Measurements from ENCODE around the gene DCAF6. TPM values are rescaled to one million over a fixed set of nuclear protein-coding genes. Genes with fewer than 3 reads are reported as not detected.

DCAF6 gene
- total and polyA plus RNA-seq, 2 experiments from 2014 or later: 52.0 to 92.7 TPM

DNA sequence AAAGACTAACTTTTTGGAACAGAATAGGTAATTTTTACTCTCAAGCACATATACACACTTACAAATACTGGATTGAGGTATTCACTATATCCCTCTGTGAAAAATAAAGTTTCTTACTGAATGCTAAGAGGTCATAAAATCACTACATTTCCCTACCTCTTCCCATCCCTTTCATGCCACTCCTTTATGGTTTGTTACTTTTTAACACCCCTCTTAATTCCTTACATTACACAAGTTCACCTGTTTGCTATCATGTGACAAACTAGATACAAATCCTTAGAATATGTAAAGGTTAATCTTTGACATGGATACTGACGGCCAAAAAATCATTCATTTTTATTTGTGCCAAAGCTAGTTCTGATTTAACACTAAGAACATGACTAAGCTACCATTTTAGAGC, 6.8 kb upstream of the DCAF6 start:
- H3K4me1 ChIP-seq (ENCODE audit: low read depth): peaks cover 10% of the 10 kb centered on the region
- no peaks in the 10 kb centered on the region for H3K27me3 ChIP-seq
- H3K27ac ChIP-seq: no peak overlapping the region
- no peaks in the 10 kb centered on the region for H3K36me3 ChIP-seq
- TF ChIP-seq CTCF (IDR thresholded peaks at IDR 0.05; ENCODE audit: low read depth, low read length): no peak
- DNase-seq (ENCODE audit: low read depth in 1 of 2, low spot score in 1 of 2): no peak
- no peak overlapping the region for H3K4me3 ChIP-seq
- no peaks in the 10 kb centered on the region for H3K9me3 ChIP-seq (ENCODE audit: low read depth)

DNA sequence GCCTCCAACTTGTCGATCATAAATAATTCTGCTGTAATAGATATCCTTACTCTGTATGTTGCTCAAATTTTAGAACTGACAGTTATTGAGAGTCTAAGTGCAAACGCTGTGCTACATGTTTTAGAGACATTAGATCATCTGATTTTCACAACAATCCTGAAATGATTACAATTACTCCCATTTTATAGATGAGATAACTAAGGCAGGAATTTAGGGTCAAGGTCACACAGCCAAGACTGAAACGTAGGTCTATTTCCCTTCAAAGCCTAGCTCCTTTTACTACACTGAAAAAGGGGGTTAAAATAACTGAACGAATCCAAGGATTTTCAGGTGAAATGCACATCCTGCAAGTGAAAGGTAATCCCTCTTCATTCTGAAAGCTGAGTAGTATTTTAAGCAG, 2.7 kb upstream of the DCAF6 start:
- Histone ChIP-seq H3K27ac (peak overlapping the region; percentile 91), H3K4me1 (ENCODE audit: low read depth) (peaks cover 11% of the 10 kb centered on the region), H3K4me3 (peak overlapping the region; percentile 97), H3K9me3 (ENCODE audit: low read depth) (no peaks in the 10 kb centered on the region), H3K27me3 (no peaks in the 10 kb centered on the region), H3K36me3 (no peaks in the 10 kb centered on the region)
- DNase-seq (ENCODE audit: low read depth in 1 of 2, low spot score in 1 of 2): no peak
- TF ChIP-seq CTCF (IDR thresholded peaks at IDR 0.05; ENCODE audit: low read depth, low read length): no peak

DNA sequence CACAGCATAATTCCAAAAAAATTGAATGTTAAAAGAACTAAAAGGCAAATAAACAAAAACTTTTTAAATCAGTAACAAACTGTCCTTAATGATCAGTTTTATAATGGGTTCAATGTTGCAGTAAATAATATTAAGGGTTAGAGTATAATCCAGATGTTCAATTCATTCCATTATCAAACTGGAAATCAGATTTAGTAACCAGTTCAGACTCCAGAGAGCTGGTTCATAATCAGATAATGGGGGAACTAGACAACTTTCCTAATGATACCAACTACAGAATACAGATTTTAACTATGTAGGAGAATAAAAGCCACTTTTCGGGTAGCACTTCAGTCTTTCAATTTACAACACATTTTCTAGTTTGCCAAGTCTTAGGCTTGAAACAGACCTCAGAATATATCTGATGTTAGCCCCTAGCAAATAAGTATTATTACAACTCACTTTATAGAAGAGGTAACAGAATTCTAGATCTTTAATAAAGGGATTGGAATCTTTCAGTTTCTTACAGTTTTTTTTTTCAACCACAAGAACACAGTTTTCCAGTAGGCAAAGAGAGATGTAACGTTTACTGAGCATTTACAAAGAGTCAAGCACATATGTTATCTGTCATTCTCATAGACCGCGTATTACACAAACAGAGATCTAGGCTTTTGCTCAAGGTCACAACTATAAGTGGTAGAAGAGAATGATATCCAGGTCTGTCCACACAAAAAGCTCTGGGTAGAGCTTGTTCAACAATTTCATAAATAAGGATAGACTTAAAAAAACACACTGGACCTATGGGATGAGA, 1.9 kb upstream of the DCAF6 start:
- peak; percentile 25 to 48 for DNase-seq (ENCODE audit: low read depth in 1 of 2, low spot score in 1 of 2)
- Histone ChIP-seq H3K36me3 (no peaks in the 10 kb centered on the region), H3K4me1 (ENCODE audit: low read depth) (peaks cover 15% of the 10 kb centered on the region), H3K4me3 (peak overlapping the region; percentile 97), H3K27ac (peak overlapping the region; percentile 91), H3K27me3 (no peaks in the 10 kb centered on the region), H3K9me3 (ENCODE audit: low read depth) (no peaks in the 10 kb centered on the region)
- no peak for TF ChIP-seq CTCF (IDR thresholded peaks at IDR 0.05; ENCODE audit: low read depth, low read length)

- peak overlapping the region; percentile 97 for H3K4me3 ChIP-seq
- H3K36me3 ChIP-seq: no peaks in the 10 kb centered on the region
- H3K9me3 ChIP-seq (ENCODE audit: low read depth): no peaks in the 10 kb centered on the region
- H3K4me1 ChIP-seq (ENCODE audit: low read depth): peaks cover 15% of the 10 kb centered on the region
- DNase-seq (ENCODE audit: low read depth in 1 of 2, low spot score in 1 of 2): peak in 1 of 2 donors; percentile 49
- no peaks in the 10 kb centered on the region for H3K27me3 ChIP-seq
- peak overlapping the region; percentile 91 for H3K27ac ChIP-seq
- no peak for TF ChIP-seq CTCF (IDR thresholded peaks at IDR 0.05; ENCODE audit: low read depth, low read length)
Measured at GRCh38 chr1:167935216-167936067, 1.0 kb upstream of the DCAF6 start.

GRCh38 chr1:167936930-167937708, 636 bp downstream of the DCAF6 start, which contains the start of gene MPC2:
Gene MPC2, minus strand, starts transcription at chr1:167937072. Its CDS starts 1,231 bp downstream, at chr1:167935841.
- Histone ChIP-seq H3K27ac (peak within 1 kb of the TSS; percentile 91), H3K27me3 (no peaks in the 10 kb centered on the region), H3K36me3 (no peaks in the 10 kb centered on the region), H3K4me1 (ENCODE audit: low read depth) (peaks cover 15% of the 10 kb centered on the region), H3K9me3 (ENCODE audit: low read depth) (no peaks in the 10 kb centered on the region), H3K4me3 (peak within 1 kb of the TSS; percentile 97)
- no peak for TF ChIP-seq CTCF (IDR thresholded peaks at IDR 0.05; ENCODE audit: low read depth, low read length)
- peak; percentile 83 to 93 for DNase-seq (ENCODE audit: low read depth in 1 of 2, low spot score in 1 of 2)

Data from cardiac muscle cell (in vitro differentiated cells and primary cell).